ENCODE results near the gene SLC39A12.

The SLC39A12 gene

GRCh38 chr10:17993361-17993760 lies 41.6 kb downstream of the SLC39A12 start:
- TF ChIP-seq CTCF (IDR thresholded peaks at IDR 0.05) = no peak

- no peak for TF ChIP-seq CTCF (IDR thresholded peaks at IDR 0.05)
Measured at GRCh38 chr10:18000601-18001000, 48.9 kb downstream of the SLC39A12 start.

- TF ChIP-seq CTCF (IDR thresholded peaks at IDR 0.05) = no peak
Measured at GRCh38 chr10:18005445-18005780, 53.7 kb downstream of the SLC39A12 start.

- TF ChIP-seq CTCF (IDR thresholded peaks at IDR 0.05) = no peak
Measured at GRCh38 chr10:18005781-18006456, 54.2 kb downstream of the SLC39A12 start.

GRCh38 chr10:18008986-18009385 lies 57.3 kb downstream of the SLC39A12 start:
- no peak for TF ChIP-seq CTCF (IDR thresholded peaks at IDR 0.05)

GRCh38 chr10:18010050-18010449 lies 58.3 kb downstream of the SLC39A12 start:
- TF ChIP-seq CTCF (IDR thresholded peaks at IDR 0.05) = no peak

GRCh38 chr10:18020523-18020922 lies 68.8 kb downstream of the SLC39A12 start:
- no peak for TF ChIP-seq CTCF (IDR thresholded peaks at IDR 0.05)
